ENCODE results near the gene PRND.
"Not testable (repeated sequence)": the region's sequence is repeated elsewhere in the genome, so short reads cannot be mapped to it uniquely, and the experiment has no call there.

The PRND gene

DNA sequence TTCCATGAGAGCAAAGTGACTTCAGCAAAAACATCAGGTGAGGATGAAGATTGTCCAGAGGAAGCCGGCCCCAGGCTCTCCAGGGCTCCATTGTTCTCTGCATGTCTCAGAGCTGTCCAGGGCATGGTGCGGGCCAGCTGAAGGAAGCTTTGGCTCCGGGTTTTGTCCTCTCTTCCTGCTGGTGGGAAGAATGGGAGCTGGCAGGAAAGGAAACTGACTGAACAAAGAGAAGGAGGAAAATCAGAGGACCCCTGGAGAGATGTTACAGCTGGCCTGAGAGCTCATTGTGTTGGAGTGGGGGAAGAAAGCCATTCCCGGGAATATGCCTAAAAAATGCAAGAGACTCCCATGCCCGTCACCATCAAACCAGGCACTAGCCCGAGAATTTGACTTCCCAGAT is 27.1 kb downstream of the PRND start:
- Histone ChIP-seq H3K27ac (ENCODE audit: poor library complexity, severe bottlenecking) (no peak overlapping the region), H3K4me3 (ENCODE audit: severe bottlenecking) (no peak overlapping the region), H3K36me3 (ENCODE audit: low read depth) (no peaks in the 10 kb centered on the region), H3K27me3 (ENCODE audit: insufficient read depth, poor library complexity, severe bottlenecking) (no peaks in the 10 kb centered on the region), H3K9me3 (ENCODE audit: severe bottlenecking) (no peaks in the 10 kb centered on the region), H3K4me1 (ENCODE audit: insufficient read depth, poor library complexity, severe bottlenecking) (no peaks in the 10 kb centered on the region)
- ATAC-seq (ENCODE audit: low read depth) = no peak
- TF ChIP-seq, protein P1, sequence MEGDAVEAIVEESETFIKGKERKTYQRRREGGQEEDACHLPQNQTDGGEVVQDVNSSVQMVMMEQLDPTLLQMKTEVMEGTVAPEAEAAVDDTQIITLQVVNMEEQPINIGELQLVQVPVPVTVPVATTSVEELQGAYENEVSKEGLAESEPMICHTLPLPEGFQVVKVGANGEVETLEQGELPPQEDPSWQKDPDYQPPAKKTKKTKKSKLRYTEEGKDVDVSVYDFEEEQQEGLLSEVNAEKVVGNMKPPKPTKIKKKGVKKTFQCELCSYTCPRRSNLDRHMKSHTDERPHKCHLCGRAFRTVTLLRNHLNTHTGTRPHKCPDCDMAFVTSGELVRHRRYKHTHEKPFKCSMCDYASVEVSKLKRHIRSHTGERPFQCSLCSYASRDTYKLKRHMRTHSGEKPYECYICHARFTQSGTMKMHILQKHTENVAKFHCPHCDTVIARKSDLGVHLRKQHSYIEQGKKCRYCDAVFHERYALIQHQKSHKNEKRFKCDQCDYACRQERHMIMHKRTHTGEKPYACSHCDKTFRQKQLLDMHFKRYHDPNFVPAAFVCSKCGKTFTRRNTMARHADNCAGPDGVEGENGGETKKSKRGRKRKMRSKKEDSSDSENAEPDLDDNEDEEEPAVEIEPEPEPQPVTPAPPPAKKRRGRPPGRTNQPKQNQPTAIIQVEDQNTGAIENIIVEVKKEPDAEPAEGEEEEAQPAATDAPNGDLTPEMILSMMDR (IDR thresholded peaks at IDR 0.05; ENCODE audit: poor library complexity, severe bottlenecking) = no peak
- DNase-seq (ENCODE audit: low spot score) = no peak

- no peaks in the 10 kb centered on the region for H3K4me1 ChIP-seq (ENCODE audit: insufficient read depth, poor library complexity, severe bottlenecking)
- no peaks in the 10 kb centered on the region for H3K9me3 ChIP-seq (ENCODE audit: severe bottlenecking)
- DNase-seq (ENCODE audit: low spot score) = no peak
- no peak overlapping the region for H3K4me3 ChIP-seq (ENCODE audit: severe bottlenecking)
- no peaks in the 10 kb centered on the region for H3K36me3 ChIP-seq (ENCODE audit: low read depth)
- H3K27me3 ChIP-seq (ENCODE audit: insufficient read depth, poor library complexity, severe bottlenecking) = no peaks in the 10 kb centered on the region
- no peak for ATAC-seq (ENCODE audit: low read depth)
- H3K27ac ChIP-seq (ENCODE audit: poor library complexity, severe bottlenecking) = no peak overlapping the region
- TF ChIP-seq, protein P1 (IDR thresholded peaks at IDR 0.05; ENCODE audit: poor library complexity, severe bottlenecking) = no peak
Measured at GRCh38 chr20:4749326-4749725, 27.6 kb downstream of the PRND start.

DNA sequence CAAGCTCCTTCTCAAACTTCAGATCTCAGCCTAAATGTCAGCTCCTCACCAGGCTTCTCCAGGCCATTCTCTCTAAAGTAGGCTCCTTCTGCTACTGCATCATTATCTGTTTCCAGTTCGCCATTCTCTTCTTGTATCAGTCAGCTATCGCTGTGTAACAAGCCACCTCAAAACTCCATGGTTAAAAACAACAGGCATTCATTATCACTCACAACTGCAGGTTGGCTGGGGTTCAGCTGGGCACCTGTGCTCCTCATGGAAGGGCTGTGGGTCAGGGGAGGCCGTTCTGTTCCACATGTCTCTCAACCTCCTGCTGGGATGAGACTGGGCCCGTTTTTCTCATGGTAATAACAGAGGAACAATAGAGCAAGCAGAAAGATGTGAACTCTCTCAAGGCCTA is 28.7 kb downstream of the PRND start:
- Histone ChIP-seq H3K4me1 (ENCODE audit: insufficient read depth, poor library complexity, severe bottlenecking) (no peaks in the 10 kb centered on the region), H3K27ac (ENCODE audit: poor library complexity, severe bottlenecking) (no peak overlapping the region), H3K36me3 (ENCODE audit: low read depth) (no peaks in the 10 kb centered on the region), H3K9me3 (ENCODE audit: severe bottlenecking) (no peaks in the 10 kb centered on the region), H3K4me3 (ENCODE audit: severe bottlenecking) (no peak overlapping the region), H3K27me3 (ENCODE audit: insufficient read depth, poor library complexity, severe bottlenecking) (no peaks in the 10 kb centered on the region)
- TF ChIP-seq, protein P1 (IDR thresholded peaks at IDR 0.05; ENCODE audit: poor library complexity, severe bottlenecking) = no peak
- no peak for DNase-seq (ENCODE audit: low spot score)
- ATAC-seq (ENCODE audit: low read depth) = no peak

GRCh38 chr20:4759100-4759884 is 37.6 kb downstream of the PRND start:
- not testable (repeated sequence) for H3K4me1 ChIP-seq (ENCODE audit: insufficient read depth, poor library complexity, severe bottlenecking); DNase-seq (ENCODE audit: low spot score)

DNA sequence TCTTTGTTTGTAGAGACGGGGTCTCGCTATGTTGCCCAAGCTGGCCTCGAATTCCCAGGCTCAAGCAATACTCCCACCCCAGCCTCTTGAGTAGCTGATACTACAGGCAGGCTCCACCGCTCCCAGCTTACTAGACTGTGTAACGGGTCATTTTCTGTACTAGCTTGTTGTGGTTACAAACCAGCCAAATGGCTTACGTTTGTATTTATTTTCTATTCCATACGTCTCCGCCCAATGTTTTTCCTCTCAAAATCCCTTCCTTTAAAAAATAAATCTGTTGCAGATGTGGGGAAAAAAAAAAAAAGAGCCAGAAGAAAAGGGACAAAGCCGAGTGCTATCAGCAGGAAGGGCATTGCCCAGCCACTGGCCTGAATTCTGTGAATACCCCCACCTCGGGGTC is 41.6 kb downstream of the PRND start:
- Histone ChIP-seq H3K4me1 (ENCODE audit: insufficient read depth, poor library complexity, severe bottlenecking) (peaks cover 4% of the 10 kb centered on the region), H3K27me3 (ENCODE audit: insufficient read depth, poor library complexity, severe bottlenecking) (no peaks in the 10 kb centered on the region), H3K9me3 (ENCODE audit: severe bottlenecking) (no peaks in the 10 kb centered on the region), H3K27ac (ENCODE audit: poor library complexity, severe bottlenecking) (no peak overlapping the region), H3K36me3 (ENCODE audit: low read depth) (no peaks in the 10 kb centered on the region), H3K4me3 (ENCODE audit: severe bottlenecking) (no peak overlapping the region)
- no peak for ATAC-seq (ENCODE audit: low read depth)
- no peak for DNase-seq (ENCODE audit: low spot score)
- TF ChIP-seq, protein P1 (IDR thresholded peaks at IDR 0.05; ENCODE audit: poor library complexity, severe bottlenecking) = no peak

More at GRCh38 chr20:4759100-4759884, 37.6 kb downstream of the PRND start:
- not testable (repeated sequence) for ATAC-seq (ENCODE audit: low read depth); H3K9me3 ChIP-seq (ENCODE audit: severe bottlenecking); H3K27ac ChIP-seq (ENCODE audit: poor library complexity, severe bottlenecking); H3K36me3 ChIP-seq (ENCODE audit: low read depth); H3K4me3 ChIP-seq (ENCODE audit: severe bottlenecking); H3K27me3 ChIP-seq (ENCODE audit: insufficient read depth, poor library complexity, severe bottlenecking)
